IMR-90 (cell line): ENCODE data around the gene ABCA7. TPM values are rescaled to one million over a fixed set of nuclear protein-coding genes. Genes with fewer than 3 reads are reported as not detected.

ENCODE experiments used
- ATAC-seq: fragments of 200-7000 bp; cut with Tn5 transposase; 2 replicates; pipeline ENCODE4 v1.9.1; 2020; ENCODE audit warnings: low read depth, mild to moderate bottlenecking, moderate library complexity
- BruUV-seq: library from RNA; stranded (reverse); fragments of 400-500 nt; replicated peaks from 2 replicates; lab custom pipeline; 2021; lab: Mats Ljungman, UMichigan
- CTCF ChIA-PET: fragments of 300-600 bp; formaldehyde crosslinking; extraction: SDS; loops from one replicate; lab custom pipeline; 2021; ENCODE audit warnings: antibody characterized with exemption; lab: Yijun Ruan, JAX
- POLR2A ChIA-PET: fragments of 300-600 bp; sonication (Branson Sonifier 250); formaldehyde crosslinking; loops from one replicate; lab custom pipeline; 2022; ENCODE audit warnings: antibody characterized with exemption; ENCODE audit not compliant: unreplicated experiment; lab: Charles Lee
- DNase-seq: peaks from one replicate; pipeline ENCODE4 v3.0.0; 2013
- H2AFZ ChIP-seq: replicated peaks from 2 replicates; pipeline ENCODE3; 2013; ENCODE audit warnings: low read length, mild to moderate bottlenecking; ENCODE audit not compliant: poor library complexity
- H2AK5ac ChIP-seq: 2 replicates; pipeline ENCODE4 v1.6.1; 2013; ENCODE audit warnings: low read depth, low read length, inconsistent platforms
- H2AK9ac ChIP-seq: replicated peaks from 2 replicates; pipeline ENCODE3; 2013; ENCODE audit warnings: mild to moderate bottlenecking, low read depth, low read length, moderate library complexity; ENCODE audit not compliant: poor library complexity
- H2BK120ac ChIP-seq: 2 replicates; pipeline ENCODE4 v1.6.1; 2013; ENCODE audit warnings: low read depth, low read length, inconsistent platforms
- H2BK15ac ChIP-seq: 3 replicates; pipeline ENCODE4 v1.6.1; 2013; ENCODE audit warnings: low read depth, low read length, inconsistent platforms
- H2BK20ac ChIP-seq: 2 replicates; pipeline ENCODE4 v1.6.1; 2013; ENCODE audit warnings: low read depth, mild to moderate bottlenecking, inconsistent platforms, low read length, moderate library complexity
- H2BK5ac ChIP-seq: 2 replicates; pipeline ENCODE4 v1.6.1; 2013; ENCODE audit warnings: mild to moderate bottlenecking, low read depth, low read length, inconsistent platforms; ENCODE audit not compliant: poor library complexity, severe bottlenecking
- H3K14ac ChIP-seq: replicated peaks from 2 replicates; pipeline ENCODE4 v1.6.1; 2013; ENCODE audit warnings: low read depth, low read length, inconsistent platforms
- H3K18ac ChIP-seq: 2 replicates; pipeline ENCODE4 v1.6.1; 2013; ENCODE audit warnings: low read depth, low read length, control low read depth
- H3K23ac ChIP-seq: 2 replicates; pipeline ENCODE4 v1.6.1; 2013; ENCODE audit warnings: low read depth, low read length, inconsistent platforms
- H3K27ac ChIP-seq: 2 replicates; pipeline ENCODE4 v1.5.1; 2013; ENCODE audit warnings: mild to moderate bottlenecking, control low read depth, low read length; ENCODE audit not compliant: insufficient read depth
- H3K27me3 ChIP-seq: 2 replicates; pipeline ENCODE4 v1.6.1; 2013; ENCODE audit warnings: low read length; ENCODE audit not compliant: control insufficient read depth, insufficient read depth
- H3K36me3 ChIP-seq: 2 replicates; pipeline ENCODE4 v1.6.1; 2013; ENCODE audit warnings: low read length, mixed read lengths; ENCODE audit not compliant: control insufficient read depth, insufficient read depth
- H3K4ac ChIP-seq: 2 replicates; pipeline ENCODE4 v1.6.1; 2013; ENCODE audit warnings: low read depth, low read length, inconsistent platforms
- H3K4me1 ChIP-seq: 2 replicates; pipeline ENCODE4 v1.6.1; 2013; ENCODE audit warnings: low read length, mixed read lengths; ENCODE audit not compliant: control insufficient read depth, insufficient read depth
- H3K4me2 ChIP-seq: 2 replicates; pipeline ENCODE4 v1.6.1; 2013; ENCODE audit warnings: low read depth, mild to moderate bottlenecking, control low read depth, low read length, moderate library complexity
- H3K4me3 ChIP-seq: 2 replicates; pipeline ENCODE4 v1.5.1; 2013; ENCODE audit warnings: low read depth, mild to moderate bottlenecking, control low read depth, low read length, moderate library complexity; ENCODE audit not compliant: insufficient read depth
- H3K56ac ChIP-seq: 2 replicates; pipeline ENCODE4 v1.6.1; 2013; ENCODE audit warnings: low read length, inconsistent platforms; ENCODE audit not compliant: insufficient read depth; ENCODE audit errors: extremely low read depth
- H3K79me1 ChIP-seq, 2 experiments: 2 replicates each; pipeline ENCODE4 v1.6.1; 2013; ENCODE audit warnings: low read length in 2 of 2, inconsistent platforms in 1 of 2, low read depth in 1 of 2
- H3K9ac ChIP-seq: 2 replicates; pipeline ENCODE4 v1.6.1; 2013; ENCODE audit warnings: low read depth, low read length, control low read depth
- H3K9me1 ChIP-seq: 2 replicates; pipeline ENCODE4 v1.6.1; 2013; ENCODE audit warnings: low read length, inconsistent platforms; ENCODE audit not compliant: insufficient read depth
- H3K9me3 ChIP-seq: 2 replicates; pipeline ENCODE4 v1.6.1; 2013; ENCODE audit warnings: low read length; ENCODE audit not compliant: control insufficient read depth, insufficient read depth
- H4K20me1 ChIP-seq: 2 replicates; pipeline ENCODE4 v1.6.1; 2013; ENCODE audit warnings: low read length, inconsistent platforms; ENCODE audit not compliant: insufficient read depth
- H4K5ac ChIP-seq: 2 replicates; pipeline ENCODE4 v1.6.1; 2013; ENCODE audit warnings: mild to moderate bottlenecking, low read depth, low read length, control low read depth
- H4K8ac ChIP-seq, 2 experiments: 2 replicates each; pipeline ENCODE4 v1.6.1; 2013; ENCODE audit warnings: low read depth in 2 of 2, low read length in 2 of 2, control low read depth in 1 of 2, inconsistent platforms in 1 of 2
- H4K91ac ChIP-seq: 2 replicates; pipeline ENCODE4 v1.6.1; 2013; ENCODE audit warnings: low read depth, low read length, inconsistent platforms; ENCODE audit not compliant: insufficient read depth
- BHLHE40 ChIP-seq: fragments of 150-350 bp; IDR thresholded peaks from 2 replicates; pipeline ENCODE4 v1.6.1; 2016; ENCODE audit warnings: mild to moderate bottlenecking, low read depth, low read length
- CEBPB ChIP-seq: IDR thresholded peaks from 2 replicates; pipeline ENCODE4 v1.6.1; 2012; ENCODE audit warnings: low read depth, low read length, improper control_type of control experiment
- CHD1 ChIP-seq: IDR thresholded peaks from 2 replicates; pipeline ENCODE4 v1.6.1; 2012; ENCODE audit warnings: low read depth, low read length, improper control_type of control experiment
- FOS ChIP-seq: fragments of 150-350 bp; IDR thresholded peaks from 2 replicates; pipeline ENCODE4 v1.6.1; 2016; ENCODE audit warnings: low read depth, low read length
- MAFK ChIP-seq: IDR thresholded peaks from 2 replicates; pipeline ENCODE4 v1.6.1; 2012; ENCODE audit warnings: low read depth, low read length, improper control_type of control experiment
- MAZ ChIP-seq: IDR thresholded peaks from 2 replicates; pipeline ENCODE4 v1.6.1; 2012; ENCODE audit warnings: low read depth, mild to moderate bottlenecking, low read length, improper control_type of control experiment, moderate library complexity, borderline replicate concordance
- MXI1 ChIP-seq: IDR thresholded peaks from 2 replicates; pipeline ENCODE4 v1.6.1; 2012; ENCODE audit warnings: low read depth, mild to moderate bottlenecking, low read length, moderate library complexity, borderline replicate concordance
- NFE2L2 ChIP-seq: fragments of 150-350 bp; IDR thresholded peaks from 2 replicates; pipeline ENCODE4 v1.6.1; 2016; ENCODE audit warnings: low read depth, mild to moderate bottlenecking, low read length
- POLR2A ChIP-seq: IDR thresholded peaks from 2 replicates; pipeline ENCODE4 v1.6.1; 2012; ENCODE audit warnings: mild to moderate bottlenecking, low read depth, low read length
- RAD21 ChIP-seq: IDR thresholded peaks from 2 replicates; pipeline ENCODE4 v1.6.1; 2012; ENCODE audit warnings: low read length, improper control_type of control experiment
- SMC3 ChIP-seq: fragments of 150-350 bp; IDR thresholded peaks from 2 replicates; pipeline ENCODE4 v1.6.1; 2016; ENCODE audit warnings: low read depth, mild to moderate bottlenecking, antibody characterized with exemption, low read length, moderate library complexity
- WGBS, 2 experiments: methylation state at CpG; one replicate each; pipeline versions ENCODE4 v1.1.5 to v1.1.7; 2013; ENCODE audit warnings: missing lambda C conversion rate in 2 of 2; ENCODE audit not compliant: insufficient read length in 1 of 2; ENCODE audit errors: extremely low coverage in 2 of 2; 5-methylcytosine and 5-hydroxymethylcytosine counted together
- dilution Hi-C: fragments of 300-500 bp; cut with HindIII; formaldehyde crosslinking; loops from one replicate; pipeline ENCODE4 v1.14.3; 2018; ENCODE audit warnings: low sequenced_read_pairs; ENCODE audit not compliant: unreplicated experiment
- in situ Hi-C: fragments of 300-500 bp; cut with MboI; formaldehyde crosslinking; loops from 3 replicates; pipeline ENCODE4 v1.14.3; 2019; ENCODE audit warnings: low sequenced_read_pairs, inconsistent platforms, mixed read lengths
- intact Hi-C: fragments of 100-400 bp; cut with micrococcal nuclease; formaldehyde crosslinking; loops from 2 replicates; pipeline ENCODE4 v1.10.0; 2022
- polyA plus RNA-seq, 3 experiments: library from polyadenylated mRNA; depleted of rRNA; stranded (reverse); fragments of >200 nt; gene quantifications; 2 replicates each; pipeline ENCODE4 v1.2.3, GENCODE V29; 2012; ENCODE audit warnings: low replicate concordance in 1 of 3
- total RNA-seq: library from RNA; depleted of rRNA; stranded (reverse); fragments of >200 nt; gene quantifications from 2 replicates; pipeline ENCODE4 v1.2.3, GENCODE V29; 2012
- TF ChIP-seq, protein P1 (sequence below): conservative IDR thresholded peaks from 2 replicates; pipeline ENCODE4 v1.5.1; 2012; ENCODE audit warnings: mild to moderate bottlenecking, low read depth, low read length, improper control_type of control experiment
- TF ChIP-seq, protein P2 (sequence below): fragments of 150-350 bp; IDR thresholded peaks from 2 replicates; pipeline ENCODE4 v1.6.1; 2016; ENCODE audit warnings: low read depth, mild to moderate bottlenecking, low read length, moderate library complexity, borderline replicate concordance
- TF ChIP-seq, protein P3 (sequence below): fragments of 150-350 bp; IDR thresholded peaks from 2 replicates; pipeline ENCODE4 v1.6.1; 2017; ENCODE audit warnings: mild to moderate bottlenecking, antibody characterized with exemption, low read length, low read depth

The ABCA7 gene
- total and polyA plus RNA-seq, 2 of the 4 experiments (the other 2 are of a cell fraction) = 0.36 to 3.3 TPM

DNA sequence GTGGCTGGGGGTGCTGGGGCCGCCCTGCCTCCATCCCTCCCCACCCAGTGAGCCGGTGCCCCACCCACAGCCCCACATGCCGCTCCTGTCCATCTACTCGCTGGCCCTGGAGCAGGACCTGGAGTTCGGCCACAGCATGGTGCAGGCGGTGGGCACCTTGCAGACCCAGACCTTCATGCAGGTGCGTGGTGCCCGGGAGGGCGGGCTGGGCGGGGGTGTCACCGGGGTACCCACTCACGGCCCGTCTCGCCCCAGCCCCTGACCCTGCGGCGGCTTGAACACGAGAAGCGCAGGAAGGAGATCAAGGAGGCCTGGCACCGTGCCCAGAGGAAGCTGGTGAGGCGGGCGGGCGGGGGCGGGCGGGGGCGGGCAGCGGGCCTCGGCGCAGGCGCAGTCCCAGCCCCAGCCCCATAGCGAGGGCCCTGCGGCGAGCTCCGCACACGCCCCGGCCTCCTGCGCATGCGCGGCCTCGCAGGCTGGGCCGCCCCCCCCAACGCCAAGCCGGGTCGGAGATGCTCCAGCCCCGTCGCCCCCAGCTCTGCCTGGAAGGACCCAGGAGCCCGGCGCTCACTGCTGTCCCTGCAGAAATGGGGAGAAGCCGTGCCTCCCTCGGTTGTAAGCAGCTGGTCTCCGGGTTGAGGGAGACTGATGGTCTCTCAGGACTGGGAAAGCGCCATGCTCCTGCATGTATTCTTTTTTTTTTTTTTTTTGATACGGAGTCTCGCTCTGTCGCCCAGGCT lies 34.8 kb downstream of the ABCA7 start:
- Histone ChIP-seq H3K79me1 (no peaks in the 10 kb centered on the region), H3K9ac (no peak overlapping the region), H2AK9ac (no peak overlapping the region), H3K23ac (no peak overlapping the region), H3K14ac (no peak overlapping the region), H3K9me1 (no peaks in the 10 kb centered on the region), H4K20me1 (no peaks in the 10 kb centered on the region; the same call in 1 of the 2 replicates), H3K4ac (no peak overlapping the region), H4K5ac (no peak overlapping the region), H4K8ac (no peak overlapping the region), H2BK20ac (no peak overlapping the region), H2BK5ac (no peak overlapping the region), H2AK5ac (no peak overlapping the region), H3K4me1 (no peaks in the 10 kb centered on the region), H3K27ac (no peak overlapping the region), H3K4me2 (no peak overlapping the region), H3K9me3 (peaks cover 2% of the 10 kb centered on the region; the same call in 1 of the 2 replicates), H2BK120ac (no peak overlapping the region), H3K36me3 (no peaks in the 10 kb centered on the region), H3K18ac (no peak overlapping the region), H4K91ac (no peak overlapping the region), H2AFZ (peak overlapping the region; percentile 41), H3K27me3 (peaks cover 21% of the 10 kb centered on the region), H3K56ac (no peak overlapping the region), H3K4me3 (peak overlapping the region; percentile 29; the same call in 1 of the 2 replicates), H2BK15ac (no peak overlapping the region)
- BruUV-seq = no TSS peak
- ATAC-seq (no peak), DNase-seq (no peak)
- TF ChIP-seq CEBPB (no peak), CHD1 (no peak), MXI1 (no peak), NFE2L2 (no peak), FOS (no peak), BHLHE40 (no peak), MAZ (no peak), RAD21 (no peak), MAFK (no peak), POLR2A (no peak), SMC3 (no peak)
- TF ChIP-seq, protein P1, sequence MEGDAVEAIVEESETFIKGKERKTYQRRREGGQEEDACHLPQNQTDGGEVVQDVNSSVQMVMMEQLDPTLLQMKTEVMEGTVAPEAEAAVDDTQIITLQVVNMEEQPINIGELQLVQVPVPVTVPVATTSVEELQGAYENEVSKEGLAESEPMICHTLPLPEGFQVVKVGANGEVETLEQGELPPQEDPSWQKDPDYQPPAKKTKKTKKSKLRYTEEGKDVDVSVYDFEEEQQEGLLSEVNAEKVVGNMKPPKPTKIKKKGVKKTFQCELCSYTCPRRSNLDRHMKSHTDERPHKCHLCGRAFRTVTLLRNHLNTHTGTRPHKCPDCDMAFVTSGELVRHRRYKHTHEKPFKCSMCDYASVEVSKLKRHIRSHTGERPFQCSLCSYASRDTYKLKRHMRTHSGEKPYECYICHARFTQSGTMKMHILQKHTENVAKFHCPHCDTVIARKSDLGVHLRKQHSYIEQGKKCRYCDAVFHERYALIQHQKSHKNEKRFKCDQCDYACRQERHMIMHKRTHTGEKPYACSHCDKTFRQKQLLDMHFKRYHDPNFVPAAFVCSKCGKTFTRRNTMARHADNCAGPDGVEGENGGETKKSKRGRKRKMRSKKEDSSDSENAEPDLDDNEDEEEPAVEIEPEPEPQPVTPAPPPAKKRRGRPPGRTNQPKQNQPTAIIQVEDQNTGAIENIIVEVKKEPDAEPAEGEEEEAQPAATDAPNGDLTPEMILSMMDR = no peak
- TF ChIP-seq, protein P2, sequence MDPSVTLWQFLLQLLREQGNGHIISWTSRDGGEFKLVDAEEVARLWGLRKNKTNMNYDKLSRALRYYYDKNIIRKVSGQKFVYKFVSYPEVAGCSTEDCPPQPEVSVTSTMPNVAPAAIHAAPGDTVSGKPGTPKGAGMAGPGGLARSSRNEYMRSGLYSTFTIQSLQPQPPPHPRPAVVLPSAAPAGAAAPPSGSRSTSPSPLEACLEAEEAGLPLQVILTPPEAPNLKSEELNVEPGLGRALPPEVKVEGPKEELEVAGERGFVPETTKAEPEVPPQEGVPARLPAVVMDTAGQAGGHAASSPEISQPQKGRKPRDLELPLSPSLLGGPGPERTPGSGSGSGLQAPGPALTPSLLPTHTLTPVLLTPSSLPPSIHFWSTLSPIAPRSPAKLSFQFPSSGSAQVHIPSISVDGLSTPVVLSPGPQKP = no peak
- TF ChIP-seq, protein P3, sequence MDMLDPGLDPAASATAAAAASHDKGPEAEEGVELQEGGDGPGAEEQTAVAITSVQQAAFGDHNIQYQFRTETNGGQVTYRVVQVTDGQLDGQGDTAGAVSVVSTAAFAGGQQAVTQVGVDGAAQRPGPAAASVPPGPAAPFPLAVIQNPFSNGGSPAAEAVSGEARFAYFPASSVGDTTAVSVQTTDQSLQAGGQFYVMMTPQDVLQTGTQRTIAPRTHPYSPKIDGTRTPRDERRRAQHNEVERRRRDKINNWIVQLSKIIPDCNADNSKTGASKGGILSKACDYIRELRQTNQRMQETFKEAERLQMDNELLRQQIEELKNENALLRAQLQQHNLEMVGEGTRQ = no peak
- dilution Hi-C loops = no loop called here
- WGBS, 2 experiments = 91% methylated on average over 9 of the region's 54 CpGs; no CpG with 5 or more reads in 1 of the 2 experiments
- in situ Hi-C loops = no loop called here
- ChIA-PET POLR2A (no interaction called here), CTCF (no interaction called here)
- intact Hi-C loops = no loop called here
